GM23248 (cell line): ENCODE measurements around the gene KATNIP.

Source experiments
- EZH2 ChIP-seq: fragments of 200-600 bp; sonication (generic); IDR thresholded peaks from 2 replicates; pipeline ENCODE4 v1.6.1; 2018; ENCODE audit warnings: antibody characterized with exemption, mild to moderate bottlenecking; ENCODE audit not compliant: insufficient read depth, poor library complexity, severe bottlenecking
- EZH2phosphoT487 ChIP-seq: fragments of 200-600 bp; sonication (generic); IDR thresholded peaks from 2 replicates; pipeline ENCODE4 v1.6.1; 2018; ENCODE audit warnings: antibody characterized with exemption, moderate library complexity, mild to moderate bottlenecking, low read depth; ENCODE audit not compliant: insufficient read depth

DNA sequence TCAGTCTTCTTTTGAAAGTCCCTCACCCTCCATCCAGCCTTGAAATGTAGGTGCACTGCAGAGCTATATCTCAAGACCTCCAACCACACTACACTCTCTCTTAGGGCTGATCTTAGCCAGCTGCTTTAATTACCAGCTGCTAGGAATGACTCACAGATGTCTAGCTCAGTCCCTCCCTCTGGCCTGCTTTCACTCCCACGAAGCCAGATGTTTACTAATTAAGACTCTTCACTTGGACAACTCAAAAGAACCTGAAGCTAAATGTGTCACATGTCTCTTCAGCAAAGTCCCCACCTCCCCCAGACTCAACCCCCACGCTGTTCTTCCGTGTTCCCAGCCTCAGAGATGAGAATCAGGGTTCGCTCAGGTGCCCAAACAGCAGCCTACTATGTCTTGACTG is 2.8 kb upstream of the KATNIP start:
- TF ChIP-seq EZH2phosphoT487 (no peak), EZH2 (no peak)
